ENCODE data around the gene SNED1.

DNA sequence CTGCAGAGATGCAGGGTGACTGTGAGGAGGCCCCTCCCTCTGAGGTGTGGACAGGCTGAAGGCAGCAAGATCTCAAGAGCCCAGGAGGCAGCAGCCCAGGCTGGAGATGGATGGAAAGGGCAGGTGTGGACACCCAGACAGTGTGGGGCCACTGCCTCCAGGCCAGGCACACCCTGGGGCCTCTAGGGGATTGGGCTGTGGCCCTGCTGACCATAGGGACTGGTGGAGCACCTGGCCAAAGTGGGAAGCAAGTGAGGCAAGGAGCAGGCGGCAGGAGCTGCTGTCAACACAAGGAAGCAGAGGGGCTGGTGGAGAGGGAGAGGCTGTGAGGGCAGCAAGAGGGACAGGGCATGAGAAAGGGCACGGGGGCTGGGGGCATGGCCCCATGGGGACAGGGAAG is 10.8 kb downstream of the SNED1 start:
- TF ChIP-seq POLR2A (IDR thresholded peaks at IDR 0.05) (no peak), CTCF (IDR thresholded peaks at IDR 0.05) (no peak)

Measured in sigmoid colon (tissue), 3 donors.